HepG2 (cell line): ENCODE data around the gene TUBB4B. TPM values are rescaled to one million over a fixed set of nuclear protein-coding genes. Genes with fewer than 3 reads are reported as not detected.

Experiments
- ARNTL ChIP-seq: sonication (generic); formaldehyde crosslinking; IDR thresholded peaks from 2 replicates; pipeline ENCODE4 v1.4.0; 2020; ENCODE audit warnings: mild to moderate bottlenecking, missing genetic modification reagents
- DRAP1 ChIP-seq: IDR thresholded peaks from 2 replicates; pipeline ENCODE4 v1.6.1; 2016; ENCODE audit warnings: missing genetic modification reagents, missing compliant biosample characterization
- ZBTB10 ChIP-seq: sonication (generic); formaldehyde crosslinking; IDR thresholded peaks from 2 replicates; pipeline ENCODE4 v1.4.0; 2020; ENCODE audit warnings: missing genetic modification reagents, borderline replicate concordance
- ZEB1 ChIP-seq: IDR thresholded peaks from 2 replicates; pipeline ENCODE4 v1.6.1; 2012; ENCODE audit warnings: mild to moderate bottlenecking, low read depth, inconsistent platforms; ENCODE audit not compliant: insufficient replicate concordance
- ZNF275 ChIP-seq: sonication (generic); formaldehyde crosslinking; IDR thresholded peaks from 2 replicates; pipeline ENCODE4 v1.8.0; 2022; ENCODE audit warnings: missing genetic modification reagents, mild to moderate bottlenecking, inconsistent platforms, borderline replicate concordance
- ZNF512 ChIP-seq: sonication (generic); formaldehyde crosslinking; IDR thresholded peaks from 2 replicates; pipeline ENCODE4 v1.4.0; 2020; ENCODE audit warnings: mild to moderate bottlenecking, missing genetic modification reagents
- ZNF800 ChIP-seq: sonication (generic); formaldehyde crosslinking; IDR thresholded peaks from 2 replicates; pipeline ENCODE4 v1.4.0; 2020; ENCODE audit warnings: missing genetic modification reagents
- polyA plus RNA-seq, 8 experiments: library from polyadenylated mRNA; depleted of rRNA in 3 of 8; stranded (reverse) in 7 of 8; unstranded in 1 of 8; fragments of >200 nt; fragmentation: Illumina TruSeq in 4 of 8; extraction: Trizol in 4 of 8; gene quantifications; 2 replicates each; pipeline versions ENCODE4 v1.2.1 to v1.2.3, GENCODE V29; 2011 to 2016; ENCODE audit warnings: low read depth in 4 of 8, missing spikeins in 1 of 8, mixed read lengths in 1 of 8; ENCODE audit not compliant: insufficient read depth in 1 of 8
- total RNA-seq, 5 experiments: library from RNA; depleted of rRNA; stranded (reverse); fragments of >200 nt; fragmentation: Illumina TruSeq; extraction: Trizol; gene quantifications; 2 replicates each; pipeline ENCODE4 v1.2.3, GENCODE V29; 2016; ENCODE audit warnings: low read depth in 1 of 5
- TF ChIP-seq, protein P1 (sequence below): sonication (generic); formaldehyde crosslinking; IDR thresholded peaks from 2 replicates; pipeline ENCODE4 v1.4.0; 2020; ENCODE audit warnings: low read depth, mild to moderate bottlenecking, missing genetic modification reagents
- TF ChIP-seq, protein P2 (sequence below): sonication (generic); formaldehyde crosslinking; IDR thresholded peaks from 2 replicates; pipeline ENCODE4 v1.5.0; 2020; ENCODE audit warnings: mild to moderate bottlenecking, missing genetic modification reagents
- TF ChIP-seq, protein P3 (sequence below): fragments of 450-650 bp; IDR thresholded peaks from 2 replicates; pipeline ENCODE4 v1.6.1; 2017; ENCODE audit warnings: mild to moderate bottlenecking

TUBB4B gene
- total and polyA plus RNA-seq, 2 of the 13 experiments (the other 11 are each of a cell fraction or from before 2014, with no cell fraction given), result 182 to 412 TPM

DNA sequence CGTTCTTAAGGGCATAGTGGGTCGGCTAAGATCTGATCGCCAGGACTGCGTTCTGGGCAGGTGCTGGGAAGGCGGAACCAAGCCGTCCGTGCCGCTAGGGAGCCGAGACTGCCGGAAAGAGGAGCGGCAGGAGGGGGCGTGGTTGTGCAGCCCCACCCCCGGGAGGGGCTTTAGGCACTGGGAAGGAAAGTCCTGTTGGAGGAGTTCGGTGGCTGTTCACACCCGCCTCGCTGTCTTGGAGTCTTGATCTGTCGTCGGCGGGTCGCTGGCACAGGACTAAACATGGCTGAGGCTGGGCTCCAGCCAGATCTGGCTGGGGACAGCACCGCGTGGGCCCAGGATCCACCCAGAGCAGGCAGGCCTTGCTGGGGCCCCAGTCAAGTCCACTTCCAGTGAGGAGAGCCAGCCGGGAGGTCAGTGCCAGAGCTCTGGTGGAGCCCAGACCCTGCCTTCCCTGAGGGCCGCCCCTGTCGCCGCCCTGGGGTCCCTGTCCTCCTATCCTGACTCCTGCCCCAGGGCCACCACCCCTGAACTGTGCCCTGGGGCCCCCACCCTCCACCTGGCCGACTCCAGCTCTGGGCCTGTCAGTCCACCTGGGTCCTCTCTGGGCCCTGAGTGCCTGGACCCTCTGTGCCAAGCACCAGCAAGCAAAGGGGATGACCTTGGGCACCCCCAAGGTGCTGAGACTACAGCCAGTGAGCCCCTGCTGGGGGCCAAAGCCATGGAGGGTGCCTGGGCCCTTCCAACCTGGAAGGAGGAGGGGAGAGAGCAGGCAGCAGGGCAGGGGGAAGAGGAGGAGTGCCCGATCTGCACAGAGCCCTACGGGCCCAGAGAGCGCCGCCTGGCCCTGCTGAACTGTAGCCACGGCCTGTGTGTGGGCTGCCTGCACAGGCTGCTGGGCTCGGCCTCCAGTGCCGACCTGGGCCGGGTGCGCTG lies 23.5 kb upstream of the TUBB4B start (continued):
- TF ChIP-seq, protein P1, sequence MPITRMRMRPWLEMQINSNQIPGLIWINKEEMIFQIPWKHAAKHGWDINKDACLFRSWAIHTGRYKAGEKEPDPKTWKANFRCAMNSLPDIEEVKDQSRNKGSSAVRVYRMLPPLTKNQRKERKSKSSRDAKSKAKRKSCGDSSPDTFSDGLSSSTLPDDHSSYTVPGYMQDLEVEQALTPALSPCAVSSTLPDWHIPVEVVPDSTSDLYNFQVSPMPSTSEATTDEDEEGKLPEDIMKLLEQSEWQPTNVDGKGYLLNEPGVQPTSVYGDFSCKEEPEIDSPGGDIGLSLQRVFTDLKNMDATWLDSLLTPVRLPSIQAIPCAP (CRISPR knock-in tag), result no peak
- TF ChIP-seq, protein P2, sequence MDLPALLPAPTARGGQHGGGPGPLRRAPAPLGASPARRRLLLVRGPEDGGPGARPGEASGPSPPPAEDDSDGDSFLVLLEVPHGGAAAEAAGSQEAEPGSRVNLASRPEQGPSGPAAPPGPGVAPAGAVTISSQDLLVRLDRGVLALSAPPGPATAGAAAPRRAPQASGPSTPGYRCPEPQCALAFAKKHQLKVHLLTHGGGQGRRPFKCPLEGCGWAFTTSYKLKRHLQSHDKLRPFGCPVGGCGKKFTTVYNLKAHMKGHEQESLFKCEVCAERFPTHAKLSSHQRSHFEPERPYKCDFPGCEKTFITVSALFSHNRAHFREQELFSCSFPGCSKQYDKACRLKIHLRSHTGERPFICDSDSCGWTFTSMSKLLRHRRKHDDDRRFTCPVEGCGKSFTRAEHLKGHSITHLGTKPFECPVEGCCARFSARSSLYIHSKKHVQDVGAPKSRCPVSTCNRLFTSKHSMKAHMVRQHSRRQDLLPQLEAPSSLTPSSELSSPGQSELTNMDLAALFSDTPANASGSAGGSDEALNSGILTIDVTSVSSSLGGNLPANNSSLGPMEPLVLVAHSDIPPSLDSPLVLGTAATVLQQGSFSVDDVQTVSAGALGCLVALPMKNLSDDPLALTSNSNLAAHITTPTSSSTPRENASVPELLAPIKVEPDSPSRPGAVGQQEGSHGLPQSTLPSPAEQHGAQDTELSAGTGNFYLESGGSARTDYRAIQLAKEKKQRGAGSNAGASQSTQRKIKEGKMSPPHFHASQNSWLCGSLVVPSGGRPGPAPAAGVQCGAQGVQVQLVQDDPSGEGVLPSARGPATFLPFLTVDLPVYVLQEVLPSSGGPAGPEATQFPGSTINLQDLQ (CRISPR knock-in tag), result no peak
- TF ChIP-seq ZEB1 (no peak), ZNF275 (no peak), ZNF800 (CRISPR knock-in tag) (peak; percentile 72), DRAP1 (CRISPR knock-in tag) (peak; percentile 91), ZNF512 (CRISPR knock-in tag) (no peak), ZBTB10 (CRISPR knock-in tag) (no peak), ARNTL (CRISPR knock-in tag) (peak; percentile 65)
- TF ChIP-seq, protein P3, sequence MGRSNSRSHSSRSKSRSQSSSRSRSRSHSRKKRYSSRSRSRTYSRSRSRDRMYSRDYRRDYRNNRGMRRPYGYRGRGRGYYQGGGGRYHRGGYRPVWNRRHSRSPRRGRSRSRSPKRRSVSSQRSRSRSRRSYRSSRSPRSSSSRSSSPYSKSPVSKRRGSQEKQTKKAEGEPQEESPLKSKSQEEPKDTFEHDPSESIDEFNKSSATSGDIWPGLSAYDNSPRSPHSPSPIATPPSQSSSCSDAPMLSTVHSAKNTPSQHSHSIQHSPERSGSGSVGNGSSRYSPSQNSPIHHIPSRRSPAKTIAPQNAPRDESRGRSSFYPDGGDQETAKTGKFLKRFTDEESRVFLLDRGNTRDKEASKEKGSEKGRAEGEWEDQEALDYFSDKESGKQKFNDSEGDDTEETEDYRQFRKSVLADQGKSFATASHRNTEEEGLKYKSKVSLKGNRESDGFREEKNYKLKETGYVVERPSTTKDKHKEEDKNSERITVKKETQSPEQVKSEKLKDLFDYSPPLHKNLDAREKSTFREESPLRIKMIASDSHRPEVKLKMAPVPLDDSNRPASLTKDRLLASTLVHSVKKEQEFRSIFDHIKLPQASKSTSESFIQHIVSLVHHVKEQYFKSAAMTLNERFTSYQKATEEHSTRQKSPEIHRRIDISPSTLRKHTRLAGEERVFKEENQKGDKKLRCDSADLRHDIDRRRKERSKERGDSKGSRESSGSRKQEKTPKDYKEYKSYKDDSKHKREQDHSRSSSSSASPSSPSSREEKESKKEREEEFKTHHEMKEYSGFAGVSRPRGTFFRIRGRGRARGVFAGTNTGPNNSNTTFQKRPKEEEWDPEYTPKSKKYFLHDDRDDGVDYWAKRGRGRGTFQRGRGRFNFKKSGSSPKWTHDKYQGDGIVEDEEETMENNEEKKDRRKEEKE, result no peak
